ENCODE data around the gene MMP14. TPM values are rescaled to one million over a fixed set of nuclear protein-coding genes. Genes with fewer than 3 reads are reported as not detected.
"Not testable (repeated sequence)": the region's sequence is repeated elsewhere in the genome, so short reads cannot be mapped to it uniquely, and the experiment has no call there.

The MMP14 gene
- total and polyA plus RNA-seq, 4 donors = 60.5 to 262 (median 78.0) TPM

DNA sequence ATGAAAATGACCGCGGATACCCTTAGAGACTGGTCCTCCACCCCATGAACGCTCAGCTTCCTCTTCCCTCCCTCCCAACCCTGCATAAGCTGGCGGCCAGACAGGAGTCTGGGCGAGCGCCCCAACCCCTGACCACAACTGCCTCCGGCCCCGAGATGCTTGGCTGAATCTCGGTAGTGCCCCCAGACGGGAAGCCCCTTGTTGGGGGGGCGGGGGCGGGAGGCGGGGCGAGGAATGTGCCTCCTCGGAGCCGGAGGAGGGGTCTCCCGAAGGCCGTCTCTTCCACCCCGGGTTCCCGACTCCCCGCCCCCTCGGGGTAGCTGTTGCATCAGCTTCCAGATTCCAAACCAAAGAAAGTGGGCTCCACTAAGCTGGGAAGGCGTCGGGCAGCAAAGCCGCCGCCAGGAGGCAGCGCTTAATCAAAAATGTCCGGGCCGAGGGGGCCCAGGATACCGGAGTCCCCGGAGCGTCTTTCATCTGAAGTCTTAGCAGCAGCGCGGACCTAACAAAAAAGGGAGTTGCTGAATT is 13.8 kb upstream of the MMP14 start:
- Histone ChIP-seq H3K4me3 (ENCODE audit: low read depth, low read length) (peak overlapping the region; percentile 26), H3K4me1 (ENCODE audit: control insufficient read depth, insufficient read depth, low read length) (peaks cover 34% of the 10 kb centered on the region), H3K9me3 (ENCODE audit: control insufficient read depth, insufficient read depth, low read length) (no peaks in the 10 kb centered on the region), H3K27me3 (ENCODE audit: control insufficient read depth, insufficient read depth, low read length) (peaks cover 4% of the 10 kb centered on the region), H3K36me3 (ENCODE audit: control insufficient read depth, insufficient read depth, low read length) (no peaks in the 10 kb centered on the region), H3K27ac (ENCODE audit: low read depth, low read length) (peak overlapping the region; percentile 73)
- under 1% methylated on average over 26 of the region's 34 CpGs for WGBS (ENCODE audit: insufficient coverage)
- DNase-seq (ENCODE audit: low read depth in 4 of 6, low spot score in 6 of 6) = peak in 4 of 6 donors; percentile 66 to 93 (median 79)

- WGBS (ENCODE audit: insufficient coverage) = 46% methylated on average over 6 of the region's 8 CpGs
- no peaks in the 10 kb centered on the region for H3K36me3 ChIP-seq (ENCODE audit: control insufficient read depth, insufficient read depth, low read length)
- H3K9me3 ChIP-seq (ENCODE audit: control insufficient read depth, insufficient read depth, low read length) = no peaks in the 10 kb centered on the region
- H3K4me3 ChIP-seq (ENCODE audit: low read depth, low read length) = no peak overlapping the region
- DNase-seq (ENCODE audit: low read depth in 4 of 6, low spot score in 6 of 6) = peak in 1 of 6 donors; percentile 47
- H3K27me3 ChIP-seq (ENCODE audit: control insufficient read depth, insufficient read depth, low read length) = peaks cover 4% of the 10 kb centered on the region
- H3K27ac ChIP-seq (ENCODE audit: low read depth, low read length) = no peak overlapping the region
- peaks cover 27% of the 10 kb centered on the region for H3K4me1 ChIP-seq (ENCODE audit: control insufficient read depth, insufficient read depth, low read length)
Observed at GRCh38 chr14:22824711-22825359, 11.6 kb upstream of the MMP14 start.

DNA sequence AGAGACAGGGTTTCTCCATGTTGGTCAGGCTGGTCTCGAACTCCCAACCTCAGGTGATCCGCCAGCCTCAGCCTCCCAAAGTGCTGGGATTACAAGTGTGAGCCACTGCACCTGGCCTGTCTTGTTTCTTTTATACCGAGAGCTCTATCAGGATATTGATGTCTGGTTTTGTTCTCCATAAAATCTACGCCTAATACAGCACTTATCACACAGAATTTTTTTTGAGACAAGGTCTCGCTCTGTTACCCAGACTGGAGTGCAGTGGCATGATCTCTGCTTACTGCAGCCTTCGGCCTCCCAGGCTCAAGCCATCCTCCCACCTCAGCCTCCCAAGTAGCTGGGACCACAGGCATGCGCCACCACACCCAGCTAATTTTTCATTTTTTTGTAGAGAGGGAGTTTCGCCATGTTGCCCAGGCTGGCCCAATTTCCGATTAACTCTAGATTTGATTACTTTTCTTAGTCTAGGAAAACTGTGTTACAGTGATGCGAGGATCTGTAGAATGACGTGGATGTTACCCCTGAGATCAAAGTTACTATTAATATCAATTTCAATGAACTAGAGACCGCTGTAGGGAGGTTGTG is 7.2 kb upstream of the MMP14 start:
- 100% methylated on average over 4 of the region's 12 CpGs for WGBS (ENCODE audit: insufficient coverage)
- Histone ChIP-seq H3K4me3 (ENCODE audit: low read depth, low read length) (peak overlapping the region; percentile 93), H3K27ac (ENCODE audit: low read depth, low read length) (peak overlapping the region; percentile 57)
- H3K27me3 ChIP-seq (ENCODE audit: control insufficient read depth, insufficient read depth, low read length); H3K9me3 ChIP-seq (ENCODE audit: control insufficient read depth, insufficient read depth, low read length); DNase-seq (ENCODE audit: low read depth in 4 of 6, low spot score in 6 of 6); H3K36me3 ChIP-seq (ENCODE audit: control insufficient read depth, insufficient read depth, low read length); H3K4me1 ChIP-seq (ENCODE audit: control insufficient read depth, insufficient read depth, low read length): not testable (repeated sequence)

DNA sequence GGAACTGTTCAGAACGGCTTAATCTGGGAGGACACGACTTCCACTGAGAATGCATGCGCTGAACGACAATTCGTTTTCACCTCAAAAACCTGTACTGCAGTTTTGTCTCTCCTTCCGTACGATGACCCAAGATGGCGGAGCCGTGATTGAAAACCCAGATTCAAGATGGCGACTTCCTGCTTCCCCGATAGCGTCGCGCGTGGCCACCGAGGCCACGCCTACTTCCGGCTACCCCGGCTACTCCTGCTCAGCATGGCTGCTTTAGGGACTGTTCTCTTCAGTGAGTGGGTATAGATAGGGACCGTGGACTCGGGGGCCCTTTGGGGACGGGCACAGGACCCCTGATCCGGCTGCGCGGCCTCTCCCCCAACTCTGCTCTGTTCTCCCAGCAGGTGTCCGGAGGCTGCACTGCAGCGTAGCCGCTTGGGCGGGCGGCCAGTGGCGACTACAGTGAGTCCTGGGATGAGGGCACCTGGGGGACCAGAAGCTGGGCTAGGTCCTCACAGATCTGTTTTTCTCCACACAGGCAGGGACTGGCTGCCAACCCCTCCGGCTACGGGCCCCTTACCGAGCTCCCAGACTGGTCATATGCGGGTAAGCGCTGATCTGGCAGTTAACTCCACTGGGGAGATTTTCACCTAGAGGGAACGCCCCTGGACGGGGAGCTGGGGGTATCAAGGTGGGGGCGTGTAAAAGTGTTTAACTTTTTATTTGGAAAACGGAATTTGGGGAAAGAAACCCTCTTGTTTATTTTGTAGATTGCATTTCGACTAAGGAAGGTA is 6.5 kb upstream of the MMP14 start, which contains the start of gene MRPL52:
Gene MRPL52, plus strand, starts transcription at position 227 of the 782 bp plus-strand sequence. Its CDS starts 26 bp downstream, at position 253.
- DNase-seq (ENCODE audit: low read depth in 4 of 6, low spot score in 6 of 6) = peak in 4 of 6 donors; percentile 84 to 98 (median 92)
- Histone ChIP-seq H3K4me3 (ENCODE audit: low read depth, low read length) (peak within 1 kb of the TSS; percentile 93), H3K27ac (ENCODE audit: low read depth, low read length) (peak within 1 kb of the TSS; percentile 75), H3K9me3 (ENCODE audit: control insufficient read depth, insufficient read depth, low read length) (no peaks in the 10 kb centered on the region), H3K4me1 (ENCODE audit: control insufficient read depth, insufficient read depth, low read length) (peaks cover 6% of the 10 kb centered on the region), H3K27me3 (ENCODE audit: control insufficient read depth, insufficient read depth, low read length) (peaks cover 2% of the 10 kb centered on the region), H3K36me3 (ENCODE audit: control insufficient read depth, insufficient read depth, low read length) (peaks cover 15% of the 10 kb centered on the region)
- under 1% methylated on average over 41 of the region's 41 CpGs for WGBS (ENCODE audit: insufficient coverage)

- Histone ChIP-seq H3K36me3 (ENCODE audit: control insufficient read depth, insufficient read depth, low read length) (peaks cover 16% of the 10 kb centered on the region), H3K27ac (ENCODE audit: low read depth, low read length) (no peak overlapping the region), H3K9me3 (ENCODE audit: control insufficient read depth, insufficient read depth, low read length) (no peaks in the 10 kb centered on the region), H3K4me3 (ENCODE audit: low read depth, low read length) (peak overlapping the region; percentile 93), H3K4me1 (ENCODE audit: control insufficient read depth, insufficient read depth, low read length) (peaks cover 5% of the 10 kb centered on the region), H3K27me3 (ENCODE audit: control insufficient read depth, insufficient read depth, low read length) (no peaks in the 10 kb centered on the region)
- no CpG with 5 or more reads among the region's 3 CpGs for WGBS (ENCODE audit: insufficient coverage)
- no peak for DNase-seq (ENCODE audit: low read depth in 4 of 6, low spot score in 6 of 6)
Observed at GRCh38 chr14:22830443-22831010, 5.9 kb upstream of the MMP14 start.

DNA sequence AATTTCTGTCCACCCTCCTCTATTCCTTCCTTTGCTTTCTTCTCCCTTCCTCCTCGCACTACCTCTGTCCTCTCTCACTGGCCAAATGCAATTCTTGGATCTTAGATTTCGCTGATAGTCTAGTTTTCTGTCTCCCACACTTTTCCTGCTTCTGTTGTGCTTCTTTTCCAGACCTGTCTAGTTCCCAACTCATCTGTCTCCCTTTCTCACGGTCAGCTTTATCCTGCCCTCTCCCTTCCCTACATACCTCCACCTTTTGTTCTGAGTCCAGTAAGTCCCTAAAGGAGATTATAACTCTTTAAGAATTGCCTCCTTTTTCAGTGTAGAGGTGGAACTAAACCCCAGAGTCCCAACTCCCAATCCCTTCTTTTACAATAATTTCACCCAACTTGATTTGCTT is 880 bp upstream of the MMP14 start:
- H3K27ac ChIP-seq (ENCODE audit: low read depth, low read length) = peak overlapping the region; percentile 84
- no peaks in the 10 kb centered on the region for H3K9me3 ChIP-seq (ENCODE audit: control insufficient read depth, insufficient read depth, low read length)
- peaks cover 38% of the 10 kb centered on the region for H3K4me1 ChIP-seq (ENCODE audit: control insufficient read depth, insufficient read depth, low read length)
- DNase-seq (ENCODE audit: low read depth in 4 of 6, low spot score in 6 of 6) = no peak
- peaks cover 22% of the 10 kb centered on the region for H3K27me3 ChIP-seq (ENCODE audit: control insufficient read depth, insufficient read depth, low read length)
- WGBS (ENCODE audit: insufficient coverage) = 89% methylated on average over 2 of the region's 3 CpGs
- peaks cover 16% of the 10 kb centered on the region for H3K36me3 ChIP-seq (ENCODE audit: control insufficient read depth, insufficient read depth, low read length)
- H3K4me3 ChIP-seq (ENCODE audit: low read depth, low read length) = no peak overlapping the region

DNA sequence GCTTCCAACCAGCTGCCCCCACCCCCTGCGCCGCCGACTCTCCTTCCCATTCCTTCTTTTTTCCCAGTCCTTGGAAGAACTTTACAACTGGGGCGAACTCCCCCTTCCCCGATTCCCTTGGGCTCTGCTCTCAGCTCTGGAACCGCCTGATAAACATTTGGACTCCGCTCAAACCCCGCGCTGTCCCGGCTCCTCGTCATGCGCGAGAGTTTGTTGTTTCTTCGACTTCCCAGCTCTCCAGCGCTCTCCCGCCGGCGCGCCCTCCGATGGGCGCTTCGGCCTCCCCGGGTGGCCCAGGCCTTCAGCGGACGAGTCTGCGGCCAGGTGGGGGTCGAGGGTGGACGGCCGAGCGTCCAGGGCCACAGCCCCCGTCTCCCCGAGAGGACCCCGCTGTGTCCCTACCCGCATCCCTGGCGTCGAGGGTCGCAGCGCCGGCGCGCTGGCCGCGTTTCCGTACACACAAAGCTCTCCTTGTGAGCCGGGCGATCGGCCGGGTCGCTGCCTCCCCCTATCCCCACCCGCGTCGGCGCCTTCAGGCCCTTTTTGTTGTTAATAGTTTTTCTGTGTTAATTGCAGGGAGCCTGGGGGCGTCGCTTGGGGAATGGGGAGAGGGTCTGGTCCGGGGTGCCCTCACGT is 847 bp downstream of the MMP14 start:
- peak in 2 of 6 donors; percentile 47 to 76 for DNase-seq (ENCODE audit: low read depth in 4 of 6, low spot score in 6 of 6)
- H3K36me3 ChIP-seq (ENCODE audit: control insufficient read depth, insufficient read depth, low read length) = peaks cover 27% of the 10 kb centered on the region
- peaks cover 22% of the 10 kb centered on the region for H3K27me3 ChIP-seq (ENCODE audit: control insufficient read depth, insufficient read depth, low read length)
- H3K4me3 ChIP-seq (ENCODE audit: low read depth, low read length) = peak overlapping the region; percentile 87
- H3K9me3 ChIP-seq (ENCODE audit: control insufficient read depth, insufficient read depth, low read length) = no peaks in the 10 kb centered on the region
- WGBS (ENCODE audit: insufficient coverage) = 1% methylated on average over 41 of the region's 57 CpGs
- H3K27ac ChIP-seq (ENCODE audit: low read depth, low read length) = peak overlapping the region; percentile 84
- peaks cover 38% of the 10 kb centered on the region for H3K4me1 ChIP-seq (ENCODE audit: control insufficient read depth, insufficient read depth, low read length)

- peak in 1 of 6 donors; percentile 46 for DNase-seq (ENCODE audit: low read depth in 4 of 6, low spot score in 6 of 6)
- peak overlapping the region; percentile 84 for H3K27ac ChIP-seq (ENCODE audit: low read depth, low read length)
- 26% methylated on average over 16 of the region's 25 CpGs for WGBS (ENCODE audit: insufficient coverage)
Observed at GRCh38 chr14:22837750-22838538, 1.6 kb downstream of the MMP14 start.

More at GRCh38 chr14:22837750-22838538, 1.6 kb downstream of the MMP14 start:
- peaks cover 22% of the 10 kb centered on the region for H3K27me3 ChIP-seq (ENCODE audit: control insufficient read depth, insufficient read depth, low read length)
- H3K4me1 ChIP-seq (ENCODE audit: control insufficient read depth, insufficient read depth, low read length) = peaks cover 38% of the 10 kb centered on the region
- H3K9me3 ChIP-seq (ENCODE audit: control insufficient read depth, insufficient read depth, low read length) = no peaks in the 10 kb centered on the region
- H3K4me3 ChIP-seq (ENCODE audit: low read depth, low read length) = peak overlapping the region; percentile 87
- H3K36me3 ChIP-seq (ENCODE audit: control insufficient read depth, insufficient read depth, low read length) = peaks cover 30% of the 10 kb centered on the region

All from spinal cord (tissue), 10 donors.